Stimulated activated CD8-positive, alpha-beta memory T cell treated with anti-CD3 and anti-CD28 coated beads, Interleukin-4, amount 100 ng/mL, for 4 hours (primary cell): Measurements from ENCODE around the gene TUB.

Experiments
- DNase-seq, 2 donors: peaks; one replicate each; pipeline ENCODE4 v3.0.0-alpha.2; 2020; ENCODE audit warnings: low read depth in 2 of 2, low spot score in 1 of 2

TUB gene

DNA sequence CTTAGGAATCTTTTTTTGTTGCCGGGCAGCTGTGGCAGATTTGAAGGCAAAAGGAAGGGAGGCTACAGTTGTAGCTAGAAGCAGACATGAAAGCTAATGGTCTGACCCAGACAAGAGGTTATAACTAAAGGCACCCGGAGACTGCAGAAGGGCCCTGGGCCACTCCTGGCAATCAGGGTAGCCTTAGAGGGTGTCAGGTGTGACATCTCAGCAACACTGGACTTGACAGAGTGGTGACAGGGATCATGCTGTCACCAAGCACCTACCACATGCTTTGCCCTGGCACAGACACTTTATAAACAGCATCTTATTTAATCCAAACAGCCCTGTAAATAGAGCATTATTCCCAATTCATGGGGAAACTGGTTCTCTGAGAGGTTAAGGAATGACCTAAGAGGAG is 25.7 kb downstream of the TUB start:
- DNase-seq: no peak

DNA sequence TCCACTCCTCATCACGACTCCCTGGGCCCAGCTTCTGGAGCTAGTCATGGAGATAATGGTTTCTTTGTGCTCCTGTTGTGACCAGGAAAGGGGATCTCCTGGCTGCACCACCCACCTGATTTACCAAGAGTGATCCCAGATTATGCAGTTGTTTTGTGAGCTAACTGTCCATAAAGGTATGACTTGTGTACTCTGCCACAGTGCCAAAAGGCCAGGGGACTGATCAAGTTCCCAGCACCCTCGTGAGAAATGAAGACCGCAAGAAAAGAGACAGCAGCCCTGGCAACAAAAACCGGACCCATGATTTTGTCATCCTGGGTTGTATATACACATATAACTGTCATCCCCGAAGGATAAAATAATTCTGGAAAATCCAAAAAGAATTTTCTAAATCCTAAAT is 26.6 kb downstream of the TUB start:
- DNase-seq: no peak

DNA sequence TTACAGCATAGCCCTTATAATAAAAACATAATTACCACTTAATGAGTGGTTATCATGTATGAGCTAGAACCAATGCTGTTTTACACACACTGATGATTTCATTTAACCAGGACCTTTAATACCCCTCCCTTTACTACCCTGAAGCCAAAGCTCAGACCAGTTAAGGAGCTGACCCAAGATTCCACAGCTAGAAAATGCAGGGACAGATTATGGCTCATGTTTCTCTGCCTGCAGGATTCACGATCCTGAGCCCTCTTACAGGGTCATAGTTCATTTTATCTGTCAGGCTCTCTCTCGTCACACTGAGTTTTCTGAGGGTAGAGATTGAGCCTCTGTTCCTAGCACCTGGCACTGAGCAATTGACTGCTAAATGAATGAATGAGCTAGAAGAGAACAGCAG is 27.4 kb downstream of the TUB start:
- no peak for DNase-seq

DNA sequence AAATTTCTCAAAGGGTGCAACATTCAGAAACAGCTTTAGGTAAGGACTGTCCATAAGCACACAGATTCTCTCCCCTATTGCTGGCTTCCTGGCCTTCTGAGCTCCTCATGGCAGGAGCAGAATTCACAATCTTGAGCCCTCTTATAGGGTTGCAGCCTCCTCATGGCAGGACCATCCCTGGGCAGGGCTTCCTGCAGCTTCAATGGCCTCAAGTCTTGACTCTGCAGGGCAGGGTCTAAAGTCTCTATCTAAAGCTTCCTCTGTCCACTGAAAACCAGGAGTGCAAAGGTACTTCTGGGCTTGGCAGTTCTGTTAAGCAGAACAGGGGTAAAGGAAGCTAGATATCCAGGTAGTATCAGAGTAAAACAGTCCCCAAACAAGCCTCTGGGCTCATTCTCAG is 28.7 kb downstream of the TUB start:
- DNase-seq: no peak

DNA sequence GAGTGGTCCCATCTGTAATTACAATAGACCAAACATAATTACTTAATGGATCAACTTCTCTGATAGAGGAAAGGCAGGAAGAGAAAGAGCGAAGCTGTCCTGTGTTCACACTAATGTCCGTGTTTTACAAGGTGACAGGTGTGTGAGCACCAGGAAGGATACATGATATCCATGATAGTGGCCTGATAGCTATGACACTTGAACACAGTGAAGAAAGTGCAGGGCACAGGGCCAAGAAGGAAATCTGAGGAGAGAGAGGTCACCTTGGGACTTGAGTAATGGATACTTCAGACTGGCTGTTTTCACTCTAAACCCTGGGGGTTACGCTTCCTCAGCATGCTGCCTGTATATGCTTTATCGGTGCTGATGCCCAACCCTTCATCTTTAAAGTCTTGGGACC is 29.4 kb downstream of the TUB start:
- DNase-seq: no peak

DNA sequence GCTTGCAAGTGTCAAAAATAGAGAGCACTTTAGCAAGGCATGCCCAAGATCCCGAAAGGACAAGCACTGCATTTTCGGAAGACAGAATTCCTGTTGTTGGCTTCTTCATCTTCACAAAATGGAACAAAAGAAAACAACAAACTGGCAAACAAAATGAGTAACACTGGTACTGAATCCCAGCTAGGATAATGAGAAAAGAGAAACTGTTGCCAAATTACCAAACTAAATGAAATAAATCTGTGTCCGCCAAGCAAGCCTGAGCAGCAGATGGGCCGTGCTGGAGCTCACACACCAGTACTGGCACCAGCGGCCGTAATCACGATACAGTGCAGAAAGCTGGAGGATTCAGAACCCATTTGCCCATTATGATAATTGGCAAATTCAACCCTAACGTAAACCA is 30.6 kb downstream of the TUB start:
- no peak for DNase-seq

DNA sequence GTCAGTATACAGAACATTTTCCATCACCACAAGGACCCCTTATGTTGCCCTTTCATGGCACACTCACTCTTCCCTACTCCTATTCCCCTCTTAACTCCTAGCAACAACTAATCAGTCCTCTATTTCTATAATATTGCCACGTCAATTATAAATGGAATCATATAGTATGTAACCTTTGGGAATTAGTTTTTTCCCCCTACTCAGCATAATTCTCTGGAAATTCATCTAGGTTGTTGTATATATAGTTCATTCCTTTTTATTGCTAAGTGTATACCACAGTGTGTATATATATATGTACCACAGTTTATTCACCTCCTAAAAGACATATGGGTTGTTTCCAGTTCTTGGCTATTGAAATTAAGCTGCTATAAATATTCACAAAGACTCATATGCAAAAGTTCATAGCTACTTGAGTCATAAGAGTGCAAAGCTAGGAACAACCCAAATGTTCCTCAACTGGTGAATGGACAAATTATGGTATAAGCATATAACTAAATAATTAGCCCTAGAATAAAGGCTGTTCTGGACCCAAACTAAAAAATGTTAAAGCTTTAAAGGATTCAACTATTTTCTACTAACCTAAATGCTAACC is 41.3 kb downstream of the TUB start:
- DNase-seq: no peak

DNA sequence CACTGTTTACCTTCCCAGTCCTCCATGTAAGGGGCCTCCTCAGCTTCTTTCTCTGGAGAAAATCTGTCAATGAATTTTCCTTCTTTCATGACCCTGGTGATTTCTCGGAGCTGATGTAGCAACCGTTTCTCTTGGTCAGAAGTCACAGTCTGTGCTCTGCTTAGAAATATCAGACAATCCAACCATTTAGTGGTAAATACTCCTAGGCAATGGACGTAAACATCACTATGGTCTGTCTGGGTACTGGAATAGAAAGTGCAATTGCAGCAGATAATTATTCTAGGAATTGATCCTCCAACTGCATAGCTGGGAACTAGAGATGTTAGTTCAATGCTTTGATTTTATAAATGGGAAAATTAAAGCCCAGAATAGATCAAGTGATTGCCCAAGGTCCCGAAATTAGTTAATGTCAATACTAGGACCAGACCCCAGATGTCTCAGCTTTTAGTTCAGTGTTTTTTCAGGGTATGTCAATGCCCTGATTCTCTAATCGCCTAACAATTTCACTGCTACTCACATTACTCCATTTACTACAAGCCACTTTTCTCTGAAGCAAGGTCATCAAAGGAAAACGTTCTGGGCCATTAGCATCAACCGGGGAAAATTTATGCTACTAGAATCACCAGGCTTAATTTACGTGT is 45.8 kb downstream of the TUB start:
- DNase-seq: no peak

DNA sequence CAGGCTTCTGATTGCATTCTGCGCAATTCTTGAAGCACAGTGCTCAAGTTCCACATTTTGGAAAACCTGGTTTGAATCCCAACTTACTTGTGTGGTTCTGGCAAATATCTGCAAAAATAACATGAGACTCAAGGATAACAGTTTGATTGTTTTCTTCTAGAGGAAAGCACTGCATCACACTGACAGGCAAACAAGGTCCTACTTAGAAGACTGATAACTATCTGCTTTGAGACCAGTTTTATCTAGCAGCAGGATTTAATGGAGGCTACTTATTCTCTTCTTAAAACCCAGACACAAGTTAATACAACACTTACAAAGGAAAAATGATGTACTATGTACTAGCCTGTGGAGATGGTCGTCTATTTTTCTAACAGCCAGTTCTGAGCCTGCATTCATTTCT is 46.4 kb downstream of the TUB start:
- DNase-seq: no peak

DNA sequence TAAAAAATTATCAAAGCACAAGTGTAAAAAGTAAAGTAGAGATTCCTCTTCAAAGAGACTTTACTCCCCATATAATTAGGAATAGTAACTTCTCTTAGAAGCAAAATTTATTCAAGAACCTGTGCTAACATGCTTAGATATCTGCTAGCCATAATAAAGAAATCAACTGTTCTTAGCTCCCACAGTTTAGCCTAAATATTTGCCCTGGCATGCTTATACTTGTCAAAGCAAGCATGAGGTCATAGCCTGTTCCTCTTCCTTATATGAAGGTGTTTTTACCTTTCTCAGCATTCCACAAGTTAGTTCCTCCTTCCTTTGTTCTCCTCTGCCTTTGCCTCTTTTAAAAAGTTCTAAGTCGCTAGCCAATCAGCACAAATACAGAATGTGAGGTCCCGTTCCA is 57.5 kb downstream of the TUB start:
- no peak for DNase-seq

DNA sequence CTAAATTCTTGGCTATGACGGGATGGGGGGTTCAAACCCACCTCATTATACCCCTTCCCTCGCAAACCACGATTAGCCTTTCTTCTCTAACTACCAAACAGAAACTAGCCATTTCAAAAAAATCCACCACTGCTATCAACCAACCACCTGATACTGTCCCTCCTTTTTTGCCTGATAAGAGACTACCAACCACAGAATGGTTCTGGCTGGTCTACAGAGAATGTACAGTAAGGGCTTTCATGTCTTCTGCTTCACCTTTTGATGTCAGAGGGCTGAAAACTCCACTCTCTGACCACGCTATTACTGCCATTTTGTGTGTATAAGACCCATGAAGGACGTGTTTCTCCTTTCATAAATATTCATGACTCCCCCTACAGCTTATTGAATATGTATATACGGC is 68.7 kb downstream of the TUB start:
- no peak for DNase-seq
